Spleen (tissue), 3 donors: ENCODE measurements around the gene COL26A1.

ENCODE experiments used
- POLR2A ChIP-seq, 3 donors: fragments of 450-650 bp; IDR thresholded peaks; one replicate each; pipeline ENCODE4 v1.5.1; 2017; ENCODE audit warnings: antibody characterized with exemption in 3 of 3, mild to moderate bottlenecking in 1 of 3
- POLR2AphosphoS5 ChIP-seq, 3 donors: sonication (generic); formaldehyde crosslinking; IDR thresholded peaks; one replicate each; pipeline ENCODE4 v1.5.1; 2017; ENCODE audit warnings: antibody characterized with exemption in 3 of 3

DNA sequence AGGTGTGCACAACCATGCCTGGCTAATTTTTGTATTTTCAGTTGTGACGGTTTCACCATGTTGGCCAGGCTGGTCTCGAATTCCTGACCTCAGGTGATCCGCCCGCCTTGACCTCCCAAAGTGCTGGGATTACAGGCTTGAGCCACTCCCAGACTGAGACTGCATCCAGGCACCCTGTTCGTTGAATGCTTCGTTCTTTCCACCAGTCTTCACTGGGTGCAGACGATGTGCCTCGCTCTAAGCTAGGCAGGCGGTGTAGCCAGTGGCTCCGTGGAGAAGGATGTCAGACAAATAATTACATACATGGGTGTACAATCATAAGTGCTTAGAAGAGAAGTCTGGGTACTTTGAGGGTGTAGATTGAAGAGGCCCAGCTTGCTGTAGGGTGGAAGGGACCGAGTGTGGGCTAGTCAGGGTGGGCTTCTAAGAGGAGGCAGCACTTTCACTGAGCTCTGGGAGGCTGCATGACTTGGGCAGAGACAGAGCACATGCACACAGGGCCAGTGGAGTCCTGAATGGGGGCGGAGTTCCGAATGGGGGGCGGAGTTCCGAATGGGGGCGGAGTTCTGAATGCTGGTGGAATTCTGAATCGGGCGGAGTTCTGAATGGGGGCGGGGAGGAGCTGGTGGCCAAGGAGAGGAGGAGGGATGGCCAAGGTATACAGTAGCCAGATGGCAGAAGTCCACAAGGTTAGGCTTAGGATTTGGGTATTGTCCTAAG is 74.3 kb downstream of the COL26A1 start:
- TF ChIP-seq POLR2AphosphoS5 (IDR thresholded peaks at IDR 0.05), result no peak
- no peak for TF ChIP-seq POLR2A (IDR thresholded peaks at IDR 0.05)
